Measurements from ENCODE around the gene BPHL. TPM values are rescaled to one million over a fixed set of nuclear protein-coding genes. Genes with fewer than 3 reads are reported as not detected.
A peak's percentile ranks its signal among the peaks of the same experiment; 100 is the strongest.

Gene BPHL
- total RNA-seq, 6 experiments from 2014 or later, result 9.3 to 14.6 (median 11.9) TPM

GRCh38 chr6:3102875-3103274 is 15.6 kb upstream of the BPHL start:
- DNase-seq, result peak; percentile 12
- Mint-ChIP-seq H3K9me3 (no peaks in the 10 kb centered on the region), H3K4me1 (ENCODE audit: low read depth) (no peaks in the 10 kb centered on the region), H3K36me3 (ENCODE audit: low read depth) (peaks cover 53% of the 10 kb centered on the region), H3K27ac (no peak overlapping the region), H3K27me3 (ENCODE audit: insufficient read depth) (no peaks in the 10 kb centered on the region; the same call in 1 of the 2 replicates), H3K4me3 (no peak overlapping the region)
- TF ChIP-seq, protein P1, sequence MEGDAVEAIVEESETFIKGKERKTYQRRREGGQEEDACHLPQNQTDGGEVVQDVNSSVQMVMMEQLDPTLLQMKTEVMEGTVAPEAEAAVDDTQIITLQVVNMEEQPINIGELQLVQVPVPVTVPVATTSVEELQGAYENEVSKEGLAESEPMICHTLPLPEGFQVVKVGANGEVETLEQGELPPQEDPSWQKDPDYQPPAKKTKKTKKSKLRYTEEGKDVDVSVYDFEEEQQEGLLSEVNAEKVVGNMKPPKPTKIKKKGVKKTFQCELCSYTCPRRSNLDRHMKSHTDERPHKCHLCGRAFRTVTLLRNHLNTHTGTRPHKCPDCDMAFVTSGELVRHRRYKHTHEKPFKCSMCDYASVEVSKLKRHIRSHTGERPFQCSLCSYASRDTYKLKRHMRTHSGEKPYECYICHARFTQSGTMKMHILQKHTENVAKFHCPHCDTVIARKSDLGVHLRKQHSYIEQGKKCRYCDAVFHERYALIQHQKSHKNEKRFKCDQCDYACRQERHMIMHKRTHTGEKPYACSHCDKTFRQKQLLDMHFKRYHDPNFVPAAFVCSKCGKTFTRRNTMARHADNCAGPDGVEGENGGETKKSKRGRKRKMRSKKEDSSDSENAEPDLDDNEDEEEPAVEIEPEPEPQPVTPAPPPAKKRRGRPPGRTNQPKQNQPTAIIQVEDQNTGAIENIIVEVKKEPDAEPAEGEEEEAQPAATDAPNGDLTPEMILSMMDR (IDR thresholded peaks at IDR 0.05), result no peak

DNA sequence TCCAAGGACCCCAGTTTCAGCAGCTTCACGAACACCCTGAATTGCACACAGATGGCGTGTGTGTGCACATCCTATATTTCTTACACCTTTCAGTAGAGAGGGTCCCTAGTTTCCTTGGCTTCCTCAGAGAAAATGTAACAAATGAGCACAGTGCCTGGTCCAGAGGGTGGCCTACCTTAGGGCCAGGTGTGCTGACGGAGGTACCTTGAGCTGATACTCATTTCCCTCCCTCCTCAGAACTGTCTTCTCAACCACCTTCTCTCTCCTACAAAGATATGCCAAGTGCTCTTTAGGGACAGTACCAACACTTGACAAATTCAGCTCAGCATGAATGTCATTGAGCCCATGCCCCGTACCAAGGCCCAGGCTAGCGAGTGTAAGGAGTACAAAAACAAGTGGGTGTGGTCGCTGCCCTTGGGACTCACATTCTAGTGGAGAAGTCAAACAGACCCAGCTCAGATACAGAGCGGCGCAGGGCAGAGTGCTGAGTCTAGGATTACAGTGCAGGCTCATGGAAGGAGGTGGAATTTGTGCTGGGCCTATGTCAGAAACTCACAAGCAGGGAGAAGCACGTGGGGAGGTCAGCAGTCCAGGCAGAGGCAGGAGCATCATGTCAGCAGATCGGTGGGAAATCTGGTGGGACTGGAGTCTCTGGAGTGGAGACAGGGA is 9.6 kb upstream of the BPHL start:
- Mint-ChIP-seq H3K4me3 (no peak overlapping the region), H3K36me3 (ENCODE audit: low read depth) (peaks cover 37% of the 10 kb centered on the region), H3K9me3 (no peaks in the 10 kb centered on the region), H3K27ac (no peak overlapping the region), H3K4me1 (ENCODE audit: low read depth) (no peaks in the 10 kb centered on the region), H3K27me3 (ENCODE audit: insufficient read depth) (no peaks in the 10 kb centered on the region)
- no peak for DNase-seq
- TF ChIP-seq, protein P1 (IDR thresholded peaks at IDR 0.05), result no peak

DNA sequence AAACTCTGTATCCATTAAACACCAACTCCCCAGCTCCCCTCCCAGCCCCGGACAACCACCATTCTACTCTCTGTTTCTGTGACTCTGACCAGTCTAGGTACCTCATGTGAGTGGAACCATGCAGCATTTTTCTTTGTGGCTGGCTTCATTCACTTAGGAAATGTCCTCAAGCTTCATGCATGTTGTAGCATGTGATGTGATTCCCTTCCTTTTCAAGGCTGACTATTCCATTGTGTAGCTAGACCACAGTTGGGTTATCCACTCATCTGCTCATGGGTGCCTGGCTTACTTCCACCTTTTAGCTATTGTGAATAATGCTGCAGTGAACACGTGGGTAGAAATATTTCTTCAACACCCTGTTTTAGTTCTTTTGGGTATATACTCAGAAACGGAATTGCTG is 8.8 kb upstream of the BPHL start:
- no peak overlapping the region for H3K4me3 Mint-ChIP-seq
- H3K4me1 Mint-ChIP-seq (ENCODE audit: low read depth), result no peaks in the 10 kb centered on the region
- peaks cover 29% of the 10 kb centered on the region for H3K36me3 Mint-ChIP-seq (ENCODE audit: low read depth)
- no peak for DNase-seq
- H3K27ac Mint-ChIP-seq, result no peak overlapping the region
- no peaks in the 10 kb centered on the region for H3K9me3 Mint-ChIP-seq
- TF ChIP-seq, protein P1 (IDR thresholded peaks at IDR 0.05), result no peak
- no peaks in the 10 kb centered on the region for H3K27me3 Mint-ChIP-seq (ENCODE audit: insufficient read depth)

DNA sequence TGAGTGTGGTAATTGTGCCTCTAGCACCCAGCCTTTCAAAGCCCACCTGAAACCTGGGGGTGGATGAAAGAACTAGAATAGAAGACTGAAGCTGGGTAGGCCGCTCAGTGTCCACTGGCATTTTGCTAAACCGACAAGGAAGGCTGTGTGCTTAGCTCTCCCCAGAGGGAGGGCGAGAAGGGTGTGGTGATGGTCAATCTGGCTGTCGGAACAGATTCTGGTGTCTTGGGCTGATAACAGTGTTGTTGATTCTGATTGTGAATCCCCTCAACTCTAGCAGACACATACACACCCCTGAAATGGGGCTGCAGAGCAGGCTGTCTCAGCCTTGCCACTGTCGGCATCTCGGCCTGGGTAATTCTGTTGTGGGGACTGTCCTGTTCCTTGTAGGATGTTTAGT is 4.1 kb upstream of the BPHL start:
- TF ChIP-seq, protein P1 (IDR thresholded peaks at IDR 0.05), result no peak
- Mint-ChIP-seq H3K9me3 (no peaks in the 10 kb centered on the region), H3K36me3 (ENCODE audit: low read depth) (peaks cover 7% of the 10 kb centered on the region; the same call in 1 of the 2 replicates), H3K4me1 (ENCODE audit: low read depth) (peaks cover 18% of the 10 kb centered on the region), H3K27me3 (ENCODE audit: insufficient read depth) (no peaks in the 10 kb centered on the region), H3K4me3 (no peak overlapping the region), H3K27ac (no peak overlapping the region)
- DNase-seq, result no peak

GRCh38 chr6:3117912-3118352 is 579 bp upstream of the BPHL start:
- Mint-ChIP-seq H3K27me3 (ENCODE audit: insufficient read depth) (no peaks in the 10 kb centered on the region), H3K4me1 (ENCODE audit: low read depth) (peaks cover 21% of the 10 kb centered on the region), H3K4me3 (peak overlapping the region; percentile 85), H3K27ac (peak overlapping the region; percentile 85), H3K9me3 (no peaks in the 10 kb centered on the region), H3K36me3 (ENCODE audit: low read depth) (no peaks in the 10 kb centered on the region; the same call in 1 of the 2 replicates)
- TF ChIP-seq, protein P1 (IDR thresholded peaks at IDR 0.05), result no peak
- no peak for DNase-seq

Measured in HFFc6 (cell line).